Measurements from ENCODE around the gene OXNAD1. TPM values are rescaled to one million over a fixed set of nuclear protein-coding genes. Genes with fewer than 3 reads are reported as not detected.

Gene OXNAD1
- total RNA-seq, 1 donor from 2014 or later: 18.5 TPM

- DNase-seq (ENCODE audit: low spot score, unreplicated experiment): peak; percentile 70
- H3K27ac Mint-ChIP-seq: no peak overlapping the region
- H3K9me3 Mint-ChIP-seq (ENCODE audit: low read depth): no peaks in the 10 kb centered on the region
- H3K4me3 Mint-ChIP-seq (ENCODE audit: low read depth): no peak overlapping the region
- H3K36me3 Mint-ChIP-seq (ENCODE audit: insufficient read depth): no peaks in the 10 kb centered on the region
- H3K4me1 Mint-ChIP-seq (ENCODE audit: low read depth): peaks cover 4% of the 10 kb centered on the region
- peak; percentile 94 for TF ChIP-seq CTCF (IDR thresholded peaks at IDR 0.05; ENCODE audit: unreplicated experiment)
- H3K27me3 Mint-ChIP-seq: no peaks in the 10 kb centered on the region
Measured at GRCh38 chr3:16247282-16248061, 17.5 kb upstream of the OXNAD1 start.

- TF ChIP-seq CTCF (IDR thresholded peaks at IDR 0.05; ENCODE audit: unreplicated experiment): no peak
- Mint-ChIP-seq H3K27me3 (no peaks in the 10 kb centered on the region), H3K9me3 (ENCODE audit: low read depth) (no peaks in the 10 kb centered on the region), H3K27ac (no peak overlapping the region), H3K36me3 (ENCODE audit: insufficient read depth) (no peaks in the 10 kb centered on the region), H3K4me1 (ENCODE audit: low read depth) (peaks cover 4% of the 10 kb centered on the region), H3K4me3 (ENCODE audit: low read depth) (no peak overlapping the region)
- no peak for DNase-seq (ENCODE audit: low spot score, unreplicated experiment)
Measured at GRCh38 chr3:16248556-16248955, 16.5 kb upstream of the OXNAD1 start.

GRCh38 chr3:16249336-16249735 is 15.7 kb upstream of the OXNAD1 start:
- Mint-ChIP-seq H3K9me3 (ENCODE audit: low read depth) (no peaks in the 10 kb centered on the region), H3K4me3 (ENCODE audit: low read depth) (no peak overlapping the region), H3K4me1 (ENCODE audit: low read depth) (peaks cover 4% of the 10 kb centered on the region), H3K27ac (no peak overlapping the region), H3K27me3 (no peaks in the 10 kb centered on the region), H3K36me3 (ENCODE audit: insufficient read depth) (no peaks in the 10 kb centered on the region)
- DNase-seq (ENCODE audit: low spot score, unreplicated experiment): no peak
- TF ChIP-seq CTCF (IDR thresholded peaks at IDR 0.05; ENCODE audit: unreplicated experiment): peak; percentile 41

GRCh38 chr3:16249886-16250285 is 15.1 kb upstream of the OXNAD1 start:
- Mint-ChIP-seq H3K27me3 (no peaks in the 10 kb centered on the region), H3K27ac (no peak overlapping the region), H3K4me1 (ENCODE audit: low read depth) (peaks cover 4% of the 10 kb centered on the region), H3K4me3 (ENCODE audit: low read depth) (no peak overlapping the region), H3K36me3 (ENCODE audit: insufficient read depth) (no peaks in the 10 kb centered on the region), H3K9me3 (ENCODE audit: low read depth) (no peaks in the 10 kb centered on the region)
- TF ChIP-seq CTCF (IDR thresholded peaks at IDR 0.05; ENCODE audit: unreplicated experiment): no peak
- no peak for DNase-seq (ENCODE audit: low spot score, unreplicated experiment)

- Mint-ChIP-seq H3K27ac (no peak overlapping the region), H3K27me3 (no peaks in the 10 kb centered on the region), H3K9me3 (ENCODE audit: low read depth) (no peaks in the 10 kb centered on the region), H3K4me3 (ENCODE audit: low read depth) (no peak overlapping the region), H3K36me3 (ENCODE audit: insufficient read depth) (no peaks in the 10 kb centered on the region), H3K4me1 (ENCODE audit: low read depth) (peaks cover 4% of the 10 kb centered on the region)
- DNase-seq (ENCODE audit: low spot score, unreplicated experiment): no peak
- no peak for TF ChIP-seq CTCF (IDR thresholded peaks at IDR 0.05; ENCODE audit: unreplicated experiment)
Measured at GRCh38 chr3:16251316-16252085, 13.5 kb upstream of the OXNAD1 start.
